ENCODE data around the gene PRLR. TPM values are rescaled to one million over a fixed set of nuclear protein-coding genes. Genes with fewer than 3 reads are reported as not detected.
A peak's percentile ranks its signal among the peaks of the same experiment; 100 is the strongest.

PRLR gene
- total and polyA plus RNA-seq, 2 of the 13 experiments (the other 11 are each of a cell fraction or from before 2014, with no cell fraction given): 12.2 to 13.3 TPM

DNA sequence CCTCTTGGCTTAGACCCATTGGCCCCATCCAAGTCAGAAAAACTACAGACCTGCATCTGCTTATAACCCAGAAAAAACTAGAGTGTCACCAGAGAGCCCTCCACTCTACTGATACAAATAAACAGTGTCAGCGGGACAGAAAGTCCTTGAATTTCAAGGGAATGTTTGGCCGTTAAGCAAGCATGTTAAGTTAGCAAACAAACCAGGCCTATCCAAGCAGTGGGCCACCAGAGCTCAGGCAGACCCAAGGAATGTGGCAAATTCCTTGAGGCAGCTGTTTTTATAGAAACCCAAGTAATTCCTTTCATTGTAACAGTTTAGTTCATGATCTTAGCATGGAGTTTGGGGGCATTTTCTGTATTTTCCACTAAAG, 70.9 kb downstream of the PRLR start (continued):
- TF ChIP-seq PHB2 (IDR thresholded peaks at IDR 0.05; ENCODE audit: partially characterized antibody) (no peak), NPAS2 (CRISPR knock-in tag; IDR thresholded peaks at IDR 0.05; ENCODE audit: borderline replicate concordance) (no peak), NAIF1 (CRISPR knock-in tag; IDR thresholded peaks at IDR 0.05; ENCODE audit: borderline replicate concordance) (no peak), TFE3 (CRISPR knock-in tag; IDR thresholded peaks at IDR 0.05) (peak; percentile 50), FOXA3 (CRISPR knock-in tag; IDR thresholded peaks at IDR 0.05) (peak; percentile 87), AGO2 (optimal IDR thresholded peaks at IDR 0.05; ENCODE audit: low read depth, low read length) (no peak), PHF5A (CRISPR knock-in tag; IDR thresholded peaks at IDR 0.05; ENCODE audit: low read depth, unreplicated experiment) (no peak), ZFP37 (CRISPR knock-in tag; IDR thresholded peaks at IDR 0.05; ENCODE audit: borderline replicate concordance) (no peak), TOE1 (CRISPR knock-in tag; IDR thresholded peaks at IDR 0.05) (no peak), MTF1 (CRISPR knock-in tag; IDR thresholded peaks at IDR 0.05) (no peak), STAT5B (CRISPR knock-in tag; IDR thresholded peaks at IDR 0.05) (no peak), BRCA1 (CRISPR knock-in tag; IDR thresholded peaks at IDR 0.05) (0 out of 2 replicates have a peak, but pooled peaks have one; percentile 33), ZSCAN25 (CRISPR knock-in tag; IDR thresholded peaks at IDR 0.05) (no peak), ZBTB49 (CRISPR knock-in tag; IDR thresholded peaks at IDR 0.05; ENCODE audit: borderline replicate concordance) (no peak), ZNF619 (CRISPR knock-in tag; IDR thresholded peaks at IDR 0.05) (no peak), GPBP1L1 (CRISPR knock-in tag; IDR thresholded peaks at IDR 0.05) (no peak), SRSF9 (IDR thresholded peaks at IDR 0.05; ENCODE audit: borderline replicate concordance, insufficient read depth, low read depth, low read length, poor library complexity, severe bottlenecking) (no peak), SMAD9 (CRISPR knock-in tag; IDR thresholded peaks at IDR 0.05) (no peak)
- TF ChIP-seq, protein P1, sequence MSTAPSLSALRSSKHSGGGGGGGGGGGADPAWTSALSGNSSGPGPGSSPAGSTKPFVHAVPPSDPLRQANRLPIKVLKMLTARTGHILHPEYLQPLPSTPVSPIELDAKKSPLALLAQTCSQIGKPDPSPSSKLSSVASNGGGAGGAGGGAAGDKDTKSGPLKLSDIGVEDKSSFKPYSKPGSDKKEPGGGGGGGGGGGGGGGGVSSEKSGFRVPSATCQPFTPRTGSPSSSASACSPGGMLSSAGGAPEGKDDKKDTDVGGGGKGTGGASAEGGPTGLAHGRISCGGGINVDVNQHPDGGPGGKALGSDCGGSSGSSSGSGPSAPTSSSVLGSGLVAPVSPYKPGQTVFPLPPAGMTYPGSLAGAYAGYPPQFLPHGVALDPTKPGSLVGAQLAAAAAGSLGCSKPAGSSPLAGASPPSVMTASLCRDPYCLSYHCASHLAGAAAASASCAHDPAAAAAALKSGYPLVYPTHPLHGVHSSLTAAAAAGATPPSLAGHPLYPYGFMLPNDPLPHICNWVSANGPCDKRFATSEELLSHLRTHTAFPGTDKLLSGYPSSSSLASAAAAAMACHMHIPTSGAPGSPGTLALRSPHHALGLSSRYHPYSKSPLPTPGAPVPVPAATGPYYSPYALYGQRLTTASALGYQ (CRISPR knock-in tag; IDR thresholded peaks at IDR 0.05): 0 out of 2 replicates have a peak, but pooled peaks have one; percentile 52
- TF ChIP-seq, protein P2, sequence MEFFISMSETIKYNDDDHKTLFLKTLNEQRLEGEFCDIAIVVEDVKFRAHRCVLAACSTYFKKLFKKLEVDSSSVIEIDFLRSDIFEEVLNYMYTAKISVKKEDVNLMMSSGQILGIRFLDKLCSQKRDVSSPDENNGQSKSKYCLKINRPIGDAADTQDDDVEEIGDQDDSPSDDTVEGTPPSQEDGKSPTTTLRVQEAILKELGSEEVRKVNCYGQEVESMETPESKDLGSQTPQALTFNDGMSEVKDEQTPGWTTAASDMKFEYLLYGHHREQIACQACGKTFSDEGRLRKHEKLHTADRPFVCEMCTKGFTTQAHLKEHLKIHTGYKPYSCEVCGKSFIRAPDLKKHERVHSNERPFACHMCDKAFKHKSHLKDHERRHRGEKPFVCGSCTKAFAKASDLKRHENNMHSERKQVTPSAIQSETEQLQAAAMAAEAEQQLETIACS (CRISPR knock-in tag; IDR thresholded peaks at IDR 0.05): no peak
- TF ChIP-seq, protein P3, sequence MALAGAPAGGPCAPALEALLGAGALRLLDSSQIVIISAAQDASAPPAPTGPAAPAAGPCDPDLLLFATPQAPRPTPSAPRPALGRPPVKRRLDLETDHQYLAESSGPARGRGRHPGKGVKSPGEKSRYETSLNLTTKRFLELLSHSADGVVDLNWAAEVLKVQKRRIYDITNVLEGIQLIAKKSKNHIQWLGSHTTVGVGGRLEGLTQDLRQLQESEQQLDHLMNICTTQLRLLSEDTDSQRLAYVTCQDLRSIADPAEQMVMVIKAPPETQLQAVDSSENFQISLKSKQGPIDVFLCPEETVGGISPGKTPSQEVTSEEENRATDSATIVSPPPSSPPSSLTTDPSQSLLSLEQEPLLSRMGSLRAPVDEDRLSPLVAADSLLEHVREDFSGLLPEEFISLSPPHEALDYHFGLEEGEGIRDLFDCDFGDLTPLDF (CRISPR knock-in tag; IDR thresholded peaks at IDR 0.05): no peak
